Esophagus squamous epithelium (tissue), 5 donors: Measurements from ENCODE around the gene SPDYC. TPM values are rescaled to one million over a fixed set of nuclear protein-coding genes. Genes with fewer than 3 reads are reported as not detected.

Experiments
- DNase-seq: peaks from one replicate; lab custom pipeline; 2025; lab: John Stamatoyannopoulos, UW
- H3K27ac ChIP-seq, 4 donors: fragments of 200-600 bp; sonication (generic); one replicate each; pipeline ENCODE4 v1.5.1; 2016 to 2019; ENCODE audit warnings: mild to moderate bottlenecking in 1 of 4
- H3K27me3 ChIP-seq, 4 donors: fragments of 200-600 bp; sonication (generic); 1 replicate in 3 of 4; 2 replicates in 1 of 4; pipeline versions ENCODE4 v1.5.1 to v1.6.0; 2017 to 2021; ENCODE audit warnings: antibody characterized with exemption in 1 of 4
- H3K36me3 ChIP-seq, 3 donors: fragments of 200-600 bp; sonication (generic); one replicate each; pipeline ENCODE4 v1.5.1; 2016 to 2019
- H3K4me1 ChIP-seq, 3 donors: fragments of 200-600 bp; sonication (generic); one replicate each; pipeline ENCODE4 v1.5.1; 2017 to 2019
- H3K4me3 ChIP-seq, 4 donors: fragments of 200-600 bp; sonication (generic); 1 replicate in 3 of 4; 2 replicates in 1 of 4; pipeline ENCODE4 v1.5.1; 2016 to 2019; ENCODE audit warnings: mild to moderate bottlenecking in 2 of 4, moderate library complexity in 1 of 4
- H3K9me3 ChIP-seq, 3 donors: fragments of 200-600 bp; sonication (generic); one replicate each; pipeline ENCODE4 v1.5.1; 2016 to 2019
- CTCF ChIP-seq, 6 experiments: fragments of 450-650 bp in 4 of 6; fragments of 200-600 bp in 2 of 6; sonication (generic) in 2 of 6; IDR thresholded peaks; one replicate each; pipeline ENCODE4 v1.5.1; 2016 to 2019; ENCODE audit warnings: antibody characterized with exemption in 6 of 6, mild to moderate bottlenecking in 4 of 6, moderate library complexity in 4 of 6
- POLR2A ChIP-seq, 4 donors: fragments of 450-650 bp; IDR thresholded peaks; one replicate each; pipeline ENCODE4 v1.6.1; 2017; ENCODE audit warnings: antibody characterized with exemption in 4 of 4, mild to moderate bottlenecking in 4 of 4, moderate library complexity in 3 of 4
- whole genome bisulfite sequencing, 2 donors: methylation state at CpG; one replicate each; pipeline ENCODE4 v1.1.5; 2018; 5-methylcytosine and 5-hydroxymethylcytosine counted together
- intact Hi-C: fragments of 100-400 bp; cut with DNase I; formaldehyde crosslinking; loops from one replicate; pipeline ENCODE4 v1.15.0; 2022
- total RNA-seq, 4 donors: library from RNA; depleted of rRNA; stranded (reverse); fragments of >200 nt; gene quantifications; one replicate each; pipeline ENCODE4 v1.1.0, GENCODE V29; 2016
- donor health status: DM: yes; HTN: yes; CAD: no.

Gene SPDYC
- total RNA-seq, 4 donors from 2014 or later: not detected

- no peak for TF ChIP-seq POLR2A (IDR thresholded peaks at IDR 0.05)
- no peak for TF ChIP-seq CTCF (IDR thresholded peaks at IDR 0.05)
- no peak for DNase-seq
- H3K4me3 ChIP-seq: no peak overlapping the region
- WGBS, 2 donors: 62 to 69% methylated on average over 3 to 5 of the region's 15 CpGs
- no peaks in the 10 kb centered on the region for H3K27me3 ChIP-seq
- H3K9me3 ChIP-seq: no peaks in the 10 kb centered on the region
- intact Hi-C loops: loop anchor here (10.0 kb wide), 1 partner anchor 46 kb away; the partner anchor contains the start of gene SPDYC
- no peak overlapping the region for H3K27ac ChIP-seq
- peaks cover 63 to 94% (median 78%) of the 10 kb centered on the region in 3 donors for H3K36me3 ChIP-seq
- peaks cover 9 to 36% (median 16%) of the 10 kb centered on the region in 3 donors for H3K4me1 ChIP-seq
Observed at GRCh38 chr11:65128182-65129145, 41.6 kb upstream of the SPDYC start.

GRCh38 chr11:65129649-65130441, 40.2 kb upstream of the SPDYC start:
- TF ChIP-seq CTCF (IDR thresholded peaks at IDR 0.05): no peak
- TF ChIP-seq POLR2A (IDR thresholded peaks at IDR 0.05): no peak
- peaks cover 13 to 30% (median 17%) of the 10 kb centered on the region in 3 donors for H3K4me1 ChIP-seq
- H3K27ac ChIP-seq: no peak overlapping the region
- H3K4me3 ChIP-seq: no peak overlapping the region
- intact Hi-C loops: loop anchor here (10.0 kb wide), 1 partner anchor 45 kb away; the partner anchor contains the start of gene SPDYC
- H3K27me3 ChIP-seq: no peaks in the 10 kb centered on the region
- 84 to 96% methylated on average over 3 to 10 of the region's 13 CpGs for WGBS, 2 donors
- no peaks in the 10 kb centered on the region for H3K9me3 ChIP-seq
- H3K36me3 ChIP-seq: peaks cover 63 to 83% (median 72%) of the 10 kb centered on the region in 3 donors
- DNase-seq: no peak

GRCh38 chr11:65130631-65131416, 39.2 kb upstream of the SPDYC start:
- WGBS, 2 donors: 86 to 95% methylated on average over 5 to 8 of the region's 19 CpGs
- Histone ChIP-seq H3K4me1 (peaks cover 19 to 38% (median 23%) of the 10 kb centered on the region in 3 donors), H3K36me3 (peaks cover 60 to 73% (median 62%) of the 10 kb centered on the region in 3 donors), H3K27ac (no peak overlapping the region), H3K4me3 (no peak overlapping the region), H3K9me3 (no peaks in the 10 kb centered on the region), H3K27me3 (no peaks in the 10 kb centered on the region)
- intact Hi-C loops: no loop called here
- no peak for DNase-seq
- TF ChIP-seq POLR2A (IDR thresholded peaks at IDR 0.05) (no peak), CTCF (IDR thresholded peaks at IDR 0.05) (no peak)

GRCh38 chr11:65131417-65131776, 38.6 kb upstream of the SPDYC start:
- 72% methylated on average over 3 of the region's 3 CpGs; no CpG with 5 or more reads in 1 of the 2 donors for WGBS, 2 donors
- Histone ChIP-seq H3K4me1 (peaks cover 22 to 43% (median 23%) of the 10 kb centered on the region in 3 donors), H3K36me3 (peaks cover 54 to 67% (median 56%) of the 10 kb centered on the region in 3 donors), H3K27ac (no peak overlapping the region), H3K27me3 (no peaks in the 10 kb centered on the region), H3K4me3 (no peak overlapping the region), H3K9me3 (no peaks in the 10 kb centered on the region)
- intact Hi-C loops: no loop called here
- TF ChIP-seq POLR2A (IDR thresholded peaks at IDR 0.05): no peak
- TF ChIP-seq CTCF (IDR thresholded peaks at IDR 0.05): no peak
- no peak for DNase-seq
